GM12873 (cell line): Measurements from ENCODE around the gene UPF3B.
A peak's percentile ranks its signal among the peaks of the same experiment; 100 is the strongest.

Experiments
- CTCF ChIP-seq: IDR thresholded peaks from 2 replicates; pipeline ENCODE4 v1.5.1; 2012; ENCODE audit warnings: low read depth, mild to moderate bottlenecking, moderate library complexity, low read length, control low read depth; ENCODE audit not compliant: insufficient read depth; ENCODE audit errors: missing control alignments

The UPF3B gene

GRCh38 chrX:119801253-119802221, 51.2 kb downstream of the UPF3B start:
- no peak for TF ChIP-seq CTCF

- TF ChIP-seq CTCF = no peak
Measured at GRCh38 chrX:119791437-119792231, 61.1 kb downstream of the UPF3B start, which contains the start of gene RPL39. RPL39 (minus strand) TSS chrX:119791630; CDS start chrX:119791576, 54 bp downstream.

GRCh38 chrX:119790977-119791436, 61.8 kb downstream of the UPF3B start:
- TF ChIP-seq CTCF = peak; percentile 39

GRCh38 chrX:119784747-119785446, 67.9 kb downstream of the UPF3B start:
- peak; percentile 87 for TF ChIP-seq CTCF
